ENCODE data around the gene LMO7.

DNA sequence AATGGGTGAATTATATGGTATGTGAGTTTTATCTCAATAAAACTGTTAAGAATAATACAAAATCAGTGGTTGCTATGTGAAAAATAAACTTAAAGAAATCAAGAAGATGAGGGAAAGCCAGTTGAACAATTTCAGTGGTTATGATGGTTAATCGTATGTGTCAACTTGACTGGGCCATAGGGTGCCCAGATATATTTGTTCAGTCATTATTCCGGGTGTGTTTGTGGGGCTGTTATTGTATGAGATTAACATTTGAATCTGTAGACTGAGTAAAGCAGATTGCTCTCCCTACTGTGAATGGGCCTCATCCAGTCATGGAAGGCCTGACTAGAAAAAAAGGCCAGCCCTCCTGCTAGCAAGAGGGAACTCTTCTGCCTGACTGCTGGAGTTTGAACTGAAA, 109.3 kb downstream of the LMO7 start:
- no peak for TF ChIP-seq SP1 (IDR thresholded peaks at IDR 0.05)
- TF ChIP-seq, protein P1, sequence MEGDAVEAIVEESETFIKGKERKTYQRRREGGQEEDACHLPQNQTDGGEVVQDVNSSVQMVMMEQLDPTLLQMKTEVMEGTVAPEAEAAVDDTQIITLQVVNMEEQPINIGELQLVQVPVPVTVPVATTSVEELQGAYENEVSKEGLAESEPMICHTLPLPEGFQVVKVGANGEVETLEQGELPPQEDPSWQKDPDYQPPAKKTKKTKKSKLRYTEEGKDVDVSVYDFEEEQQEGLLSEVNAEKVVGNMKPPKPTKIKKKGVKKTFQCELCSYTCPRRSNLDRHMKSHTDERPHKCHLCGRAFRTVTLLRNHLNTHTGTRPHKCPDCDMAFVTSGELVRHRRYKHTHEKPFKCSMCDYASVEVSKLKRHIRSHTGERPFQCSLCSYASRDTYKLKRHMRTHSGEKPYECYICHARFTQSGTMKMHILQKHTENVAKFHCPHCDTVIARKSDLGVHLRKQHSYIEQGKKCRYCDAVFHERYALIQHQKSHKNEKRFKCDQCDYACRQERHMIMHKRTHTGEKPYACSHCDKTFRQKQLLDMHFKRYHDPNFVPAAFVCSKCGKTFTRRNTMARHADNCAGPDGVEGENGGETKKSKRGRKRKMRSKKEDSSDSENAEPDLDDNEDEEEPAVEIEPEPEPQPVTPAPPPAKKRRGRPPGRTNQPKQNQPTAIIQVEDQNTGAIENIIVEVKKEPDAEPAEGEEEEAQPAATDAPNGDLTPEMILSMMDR (IDR thresholded peaks at IDR 0.05; ENCODE audit: low read depth, low read length, missing input control) = no peak
- no peak for TF ChIP-seq JUND (IDR thresholded peaks at IDR 0.05)
- TF ChIP-seq YY1 (IDR thresholded peaks at IDR 0.05) = no peak
- TF ChIP-seq ZBTB33 (IDR thresholded peaks at IDR 0.05) = no peak
- TF ChIP-seq REST (IDR thresholded peaks at IDR 0.05) = no peak
- TF ChIP-seq TAF1 (conservative IDR thresholded peaks at IDR 0.05) = no peak
- TF ChIP-seq, protein P2, sequence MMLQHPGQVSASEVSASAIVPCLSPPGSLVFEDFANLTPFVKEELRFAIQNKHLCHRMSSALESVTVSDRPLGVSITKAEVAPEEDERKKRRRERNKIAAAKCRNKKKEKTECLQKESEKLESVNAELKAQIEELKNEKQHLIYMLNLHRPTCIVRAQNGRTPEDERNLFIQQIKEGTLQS (IDR thresholded peaks at IDR 0.05) = no peak
- TF ChIP-seq, protein P3, sequence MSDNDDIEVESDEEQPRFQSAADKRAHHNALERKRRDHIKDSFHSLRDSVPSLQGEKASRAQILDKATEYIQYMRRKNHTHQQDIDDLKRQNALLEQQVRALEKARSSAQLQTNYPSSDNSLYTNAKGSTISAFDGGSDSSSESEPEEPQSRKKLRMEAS (IDR thresholded peaks at IDR 0.05) = no peak
- TF ChIP-seq RAD21 (IDR thresholded peaks at IDR 0.05) = no peak
- TF ChIP-seq HNF4G (IDR thresholded peaks at IDR 0.05) = no peak
